ENCODE measurements around the gene C6orf136.
"Not testable (repeated sequence)": the region's sequence is repeated elsewhere in the genome, so short reads cannot be mapped to it uniquely, and the experiment has no call there.

Gene C6orf136

GRCh38 chr6:30655743-30656094 lies 8.8 kb downstream of the C6orf136 start:
- in situ Hi-C loops (cut with MboI; ENCODE audit: low sequenced_read_pairs), result no loop called here

GRCh38 chr6:30656513-30656912 lies 9.6 kb downstream of the C6orf136 start:
- in situ Hi-C loops (cut with MboI; ENCODE audit: low sequenced_read_pairs), result no loop called here

- in situ Hi-C loops (cut with MboI; ENCODE audit: low sequenced_read_pairs), result no loop called here
Measured at GRCh38 chr6:30657454-30657853, 10.5 kb downstream of the C6orf136 start.

- in situ Hi-C loops (cut with MboI; ENCODE audit: low sequenced_read_pairs), result not testable (repeated sequence)
Measured at GRCh38 chr6:30657922-30658321, 11.0 kb downstream of the C6orf136 start.

- in situ Hi-C loops (cut with MboI; ENCODE audit: low sequenced_read_pairs), result no loop called here
Measured at GRCh38 chr6:30664994-30665767, 18.2 kb downstream of the C6orf136 start.

GRCh38 chr6:30666300-30666699 lies 19.4 kb downstream of the C6orf136 start:
- in situ Hi-C loops (cut with MboI; ENCODE audit: low sequenced_read_pairs), result not testable (repeated sequence)

GRCh38 chr6:30670760-30671527 lies 24.0 kb downstream of the C6orf136 start:
- in situ Hi-C loops (cut with MboI; ENCODE audit: low sequenced_read_pairs), result no loop called here

- in situ Hi-C loops (cut with MboI; ENCODE audit: low sequenced_read_pairs), result no loop called here
Measured at GRCh38 chr6:30672445-30673253, 25.7 kb downstream of the C6orf136 start, which contains the start of gene DHX16. Gene DHX16 (minus strand): TSS chr6:30673006. CDS start chr6:30672841, 165 bp downstream.

- in situ Hi-C loops (cut with MboI; ENCODE audit: low sequenced_read_pairs), result no loop called here
Measured at GRCh38 chr6:30676660-30677285, 29.8 kb downstream of the C6orf136 start.

GRCh38 chr6:30678964-30679726 lies 32.2 kb downstream of the C6orf136 start:
- in situ Hi-C loops (cut with MboI; ENCODE audit: low sequenced_read_pairs), result no loop called here

- in situ Hi-C loops (cut with MboI; ENCODE audit: low sequenced_read_pairs), result no loop called here
Measured at GRCh38 chr6:30679765-30680535, 33.0 kb downstream of the C6orf136 start.

GRCh38 chr6:30681766-30682142 lies 34.8 kb downstream of the C6orf136 start:
- in situ Hi-C loops (cut with MboI; ENCODE audit: low sequenced_read_pairs), result no loop called here

- in situ Hi-C loops (cut with MboI; ENCODE audit: low sequenced_read_pairs), result no loop called here
Measured at GRCh38 chr6:30682143-30683117, 35.5 kb downstream of the C6orf136 start.

GRCh38 chr6:30683183-30683979 lies 36.4 kb downstream of the C6orf136 start:
- in situ Hi-C loops (cut with MboI; ENCODE audit: low sequenced_read_pairs), result no loop called here

GRCh38 chr6:30683980-30684338 lies 37.0 kb downstream of the C6orf136 start:
- in situ Hi-C loops (cut with MboI; ENCODE audit: low sequenced_read_pairs), result no loop called here

GRCh38 chr6:30684386-30685156 lies 37.6 kb downstream of the C6orf136 start:
- in situ Hi-C loops (cut with MboI; ENCODE audit: low sequenced_read_pairs), result no loop called here

All from hTERT RPE-1 (cell line).